Measurements from ENCODE around the gene DDX17.

DDX17 gene

GRCh38 chr22:38448945-38449745 is 57.0 kb downstream of the DDX17 start:
- DNase-seq = no peak

GRCh38 chr22:38446018-38446601 is 60.0 kb downstream of the DDX17 start:
- DNase-seq = no peak

- no peak for DNase-seq
Observed at GRCh38 chr22:38444783-38445182, 61.3 kb downstream of the DDX17 start.

GRCh38 chr22:38443628-38444521 is 62.2 kb downstream of the DDX17 start:
- no peak for DNase-seq

DNA sequence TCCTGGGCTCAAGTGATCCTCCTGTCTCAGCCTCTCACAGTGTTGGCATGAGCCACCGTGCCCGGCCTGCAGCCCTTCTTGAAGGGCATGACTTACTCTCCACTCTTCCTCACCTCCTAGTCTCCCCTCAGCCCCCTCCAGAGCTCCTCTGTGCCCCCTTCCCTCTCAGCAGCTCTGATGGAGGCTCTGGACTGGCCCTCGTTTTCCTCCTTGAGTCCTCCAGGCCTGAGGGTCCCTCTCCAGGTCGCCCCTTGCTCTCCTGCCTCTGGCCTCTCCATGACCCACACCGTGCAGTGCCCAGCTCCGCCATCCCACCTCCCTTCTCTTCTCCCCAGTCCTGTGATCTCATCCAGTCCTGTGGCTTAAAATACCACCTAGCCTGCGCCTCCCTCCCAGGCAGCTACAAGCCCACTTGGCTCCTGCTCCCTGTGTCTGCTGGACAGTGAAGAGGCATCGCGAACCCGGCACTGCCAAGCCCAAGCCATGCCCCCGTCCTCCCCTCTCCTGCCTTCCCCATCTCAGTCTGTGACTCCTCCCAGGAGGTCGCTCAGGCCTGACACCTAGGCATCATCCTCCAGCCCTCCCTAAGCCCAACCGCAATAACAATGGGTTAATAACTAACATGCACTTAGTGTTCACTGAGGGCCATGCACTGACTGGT is 63.0 kb downstream of the DDX17 start:
- no peak for DNase-seq

- no peak for DNase-seq
Observed at GRCh38 chr22:38441620-38442287, 64.4 kb downstream of the DDX17 start.

GRCh38 chr22:38440747-38441350 is 65.3 kb downstream of the DDX17 start:
- DNase-seq = no peak

GRCh38 chr22:38437416-38437815 is 68.7 kb downstream of the DDX17 start:
- DNase-seq = no peak

DNA sequence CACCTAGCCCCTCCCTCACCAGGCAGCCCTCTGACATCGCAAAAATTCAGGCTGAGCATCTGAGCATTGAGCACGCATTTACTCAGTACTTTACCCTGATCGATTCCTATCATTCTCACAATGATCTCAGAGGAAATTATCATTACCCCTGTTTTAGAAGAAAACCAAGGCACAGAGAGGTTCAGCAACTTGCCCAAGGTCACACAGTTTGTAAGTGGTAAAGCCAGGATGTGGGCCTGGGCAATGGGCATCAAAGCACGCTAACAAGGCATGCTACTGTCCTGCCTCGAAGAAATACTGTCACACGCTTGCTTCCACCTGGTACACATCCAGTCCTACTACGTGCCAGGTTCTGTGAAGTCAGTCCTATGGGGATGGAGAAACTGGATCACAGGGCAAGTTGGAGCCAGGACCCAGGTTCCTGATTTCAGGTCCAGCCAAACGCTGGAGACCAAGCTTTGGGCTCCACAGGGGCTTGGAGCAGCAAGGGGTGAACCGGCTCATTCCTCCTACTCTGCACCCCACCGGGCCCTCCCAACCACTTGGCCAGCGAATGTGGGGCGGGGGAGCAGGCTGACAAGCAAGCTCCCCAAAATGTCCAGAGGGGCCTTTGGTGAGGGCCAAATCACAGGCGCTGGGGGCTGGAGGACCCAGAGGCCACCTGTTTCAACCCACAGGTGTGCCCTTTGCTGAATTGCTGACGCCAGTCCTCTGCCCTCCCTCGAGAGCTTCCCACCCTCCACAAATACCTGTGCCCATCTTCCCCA is 69.3 kb downstream of the DDX17 start:
- DNase-seq = no peak

GRCh38 chr22:38435965-38436364 is 70.1 kb downstream of the DDX17 start:
- DNase-seq = no peak

DNA sequence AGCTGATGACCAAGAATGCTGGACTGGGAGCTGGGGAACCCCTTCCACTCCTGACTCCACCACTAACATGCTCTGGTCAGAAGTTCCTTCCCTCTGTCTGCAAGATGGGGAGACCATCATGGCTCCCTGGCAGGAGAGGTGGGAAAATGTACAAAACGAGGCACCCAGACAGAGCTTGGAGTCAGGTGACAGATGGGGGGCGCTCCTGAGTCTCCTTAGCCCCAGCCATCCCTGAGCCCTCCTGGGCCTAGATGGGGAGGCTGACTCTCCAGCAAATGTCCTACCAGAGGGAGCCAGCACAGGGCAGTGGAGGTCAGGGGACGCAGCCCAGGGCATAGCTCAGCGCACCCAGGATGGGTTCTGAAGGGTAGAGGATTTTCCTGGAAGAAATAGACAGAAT is 71.1 kb downstream of the DDX17 start:
- no peak for DNase-seq

DNA sequence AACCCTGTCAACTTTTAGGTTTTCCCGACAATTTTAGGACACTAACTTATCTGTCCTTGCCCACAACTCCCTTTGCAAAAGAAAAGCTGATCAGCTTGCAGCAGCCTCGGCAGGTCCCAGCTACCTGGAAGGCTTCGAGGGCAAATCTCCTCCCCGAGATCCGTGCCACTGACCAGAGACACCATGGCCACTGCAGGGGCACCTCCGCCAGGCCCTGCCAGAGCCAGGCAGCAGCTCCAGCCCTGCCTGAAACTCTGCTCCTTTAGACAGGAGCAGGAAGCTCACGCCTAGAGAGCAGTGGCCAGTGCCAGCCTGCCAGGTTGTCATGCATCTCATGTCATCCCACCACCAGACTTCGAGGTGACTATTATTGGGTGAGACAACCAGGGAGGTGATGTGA is 72.2 kb downstream of the DDX17 start:
- no peak for DNase-seq

Data from fibroblast of skin of abdomen (primary cell).